NCI-H526 (cell line): ENCODE measurements around the gene ZBTB20.
"Not testable (repeated sequence)": the region's sequence is repeated elsewhere in the genome, so short reads cannot be mapped to it uniquely, and the experiment has no call there.

Source experiments
- DNase-seq, 2 experiments: peaks; one replicate each; lab custom pipeline; 2025; lab: John Stamatoyannopoulos, UW

The ZBTB20 gene

GRCh38 chr3:114834175-114834940, 312.7 kb downstream of the ZBTB20 start:
- DNase-seq = no peak

- DNase-seq = no peak
These were observed 315.2 kb downstream of the ZBTB20 start for GRCh38 chr3:114831861-114832260.

GRCh38 chr3:114830652-114831051, 316.4 kb downstream of the ZBTB20 start:
- no peak for DNase-seq

- no peak for DNase-seq
These were observed 317.3 kb downstream of the ZBTB20 start for GRCh38 chr3:114829783-114830182.

- peak; percentile 45 to 62 for DNase-seq
These were observed 319.6 kb downstream of the ZBTB20 start for GRCh38 chr3:114827495-114827894.

GRCh38 chr3:114824014-114824413, 323.1 kb downstream of the ZBTB20 start:
- DNase-seq = no peak

- DNase-seq = no peak
These were observed 324.0 kb downstream of the ZBTB20 start for GRCh38 chr3:114823061-114823460.

- DNase-seq = no peak
These were observed 331.0 kb downstream of the ZBTB20 start for GRCh38 chr3:114816052-114816451.

- not testable (repeated sequence) for DNase-seq
These were observed 334.4 kb downstream of the ZBTB20 start for GRCh38 chr3:114812541-114813238.

- DNase-seq = no peak
These were observed 337.2 kb downstream of the ZBTB20 start for GRCh38 chr3:114809668-114810413.

GRCh38 chr3:114804099-114804498, 343.0 kb downstream of the ZBTB20 start:
- no peak for DNase-seq

GRCh38 chr3:114803042-114803695, 343.9 kb downstream of the ZBTB20 start:
- no peak for DNase-seq

- no peak for DNase-seq
These were observed 346.6 kb downstream of the ZBTB20 start for GRCh38 chr3:114800272-114801031.

GRCh38 chr3:114799816-114800215, 347.3 kb downstream of the ZBTB20 start:
- no peak for DNase-seq

GRCh38 chr3:114796796-114797195, 350.3 kb downstream of the ZBTB20 start:
- DNase-seq = no peak

GRCh38 chr3:114794894-114795630, 352.0 kb downstream of the ZBTB20 start:
- no peak for DNase-seq

- no peak for DNase-seq
These were observed 354.7 kb downstream of the ZBTB20 start for GRCh38 chr3:114792159-114792918.

GRCh38 chr3:114790752-114791151, 356.3 kb downstream of the ZBTB20 start:
- DNase-seq = no peak

GRCh38 chr3:114789803-114790202, 357.3 kb downstream of the ZBTB20 start:
- DNase-seq = no peak

GRCh38 chr3:114775395-114775794, 371.7 kb downstream of the ZBTB20 start:
- DNase-seq = no peak
